ENCODE measurements around the gene LCNL1.

Gene LCNL1

DNA sequence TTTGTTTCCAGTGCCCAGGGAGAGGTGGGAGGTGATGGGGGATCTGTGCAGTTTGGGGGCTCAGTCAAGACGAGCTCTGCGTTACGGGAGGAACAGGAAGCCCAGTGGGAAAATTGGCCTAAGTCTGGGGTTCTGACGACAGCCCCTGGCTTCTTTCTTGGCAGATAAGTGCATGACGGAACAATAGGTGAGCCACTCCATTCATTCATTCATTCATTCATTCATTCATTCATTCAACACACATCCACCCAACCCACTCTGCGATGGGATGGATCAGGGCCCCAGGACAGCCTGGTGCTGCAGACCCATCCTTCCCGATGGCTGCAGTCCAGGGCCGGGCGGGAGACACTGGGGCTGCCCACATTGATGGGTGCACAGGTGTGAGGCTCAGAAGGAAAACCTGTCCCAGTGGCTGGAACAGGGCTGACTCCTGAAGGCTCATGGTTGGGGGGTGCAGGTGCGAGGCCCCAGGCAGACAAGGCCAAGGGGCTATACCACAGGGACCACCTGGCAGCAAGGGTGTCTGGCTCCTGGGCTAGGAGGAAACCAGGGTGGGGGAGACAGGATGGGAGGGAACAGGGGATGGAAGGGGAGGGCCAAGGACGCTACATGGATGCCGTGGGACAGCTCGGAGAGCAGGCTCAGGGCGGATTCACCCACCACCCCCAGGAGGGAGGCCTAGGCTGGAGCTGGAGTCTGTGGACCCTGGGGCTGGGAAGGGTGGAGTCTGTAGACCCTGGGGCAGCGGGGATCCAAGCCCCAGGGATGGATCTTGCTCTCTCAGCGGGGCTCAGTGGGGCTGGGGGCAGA is 1.9 kb upstream of the LCNL1 start:
- Histone ChIP-seq H3K9me3 (ENCODE audit: control insufficient read depth, insufficient read depth, low read length) (no peaks in the 10 kb centered on the region), H3K36me3 (ENCODE audit: insufficient read depth, low read length) (no peaks in the 10 kb centered on the region), H3K9ac (ENCODE audit: low read depth, low read length) (no peak overlapping the region), H3K4me1 (ENCODE audit: insufficient read depth, low read length) (peaks cover 5% of the 10 kb centered on the region; the same call in 1 of the 2 replicates)

DNA sequence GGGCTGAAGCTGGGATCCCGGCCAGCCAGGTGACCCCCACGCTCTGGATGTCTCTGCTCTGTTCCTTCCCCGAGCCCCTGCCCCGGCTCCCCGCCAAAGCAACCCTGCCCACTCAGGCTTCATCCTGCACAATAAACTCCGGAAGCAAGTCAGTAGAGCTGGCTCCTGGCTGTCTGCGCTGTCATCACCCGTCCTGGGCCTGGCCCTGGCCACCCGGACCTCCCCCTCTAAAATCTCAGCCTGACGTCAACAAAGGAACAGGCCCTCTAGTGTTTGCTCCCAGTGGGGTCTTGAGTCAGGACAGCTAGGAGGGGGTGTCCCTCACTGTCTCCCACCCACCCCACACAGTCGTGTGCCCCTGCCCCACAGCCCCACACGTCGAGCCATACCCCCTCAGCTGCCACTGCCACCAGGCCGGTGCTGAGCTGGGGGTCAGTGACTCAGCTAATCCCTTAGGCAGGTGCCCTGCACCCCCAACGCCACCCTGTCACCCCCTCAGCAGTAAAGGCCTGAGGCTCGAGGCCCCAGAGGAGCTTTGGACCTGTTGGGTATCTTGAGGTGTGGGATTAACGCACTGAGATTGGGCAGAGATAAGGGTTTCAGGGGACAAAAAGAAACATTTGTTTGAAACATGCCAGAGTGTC is 1.1 kb upstream of the LCNL1 start:
- H3K9ac ChIP-seq (ENCODE audit: low read depth, low read length): no peak overlapping the region
- H3K4me1 ChIP-seq (ENCODE audit: insufficient read depth, low read length): peaks cover 5% of the 10 kb centered on the region; the same call in 1 of the 2 replicates
- H3K9me3 ChIP-seq (ENCODE audit: control insufficient read depth, insufficient read depth, low read length): no peaks in the 10 kb centered on the region
- H3K36me3 ChIP-seq (ENCODE audit: insufficient read depth, low read length): no peaks in the 10 kb centered on the region

DNA sequence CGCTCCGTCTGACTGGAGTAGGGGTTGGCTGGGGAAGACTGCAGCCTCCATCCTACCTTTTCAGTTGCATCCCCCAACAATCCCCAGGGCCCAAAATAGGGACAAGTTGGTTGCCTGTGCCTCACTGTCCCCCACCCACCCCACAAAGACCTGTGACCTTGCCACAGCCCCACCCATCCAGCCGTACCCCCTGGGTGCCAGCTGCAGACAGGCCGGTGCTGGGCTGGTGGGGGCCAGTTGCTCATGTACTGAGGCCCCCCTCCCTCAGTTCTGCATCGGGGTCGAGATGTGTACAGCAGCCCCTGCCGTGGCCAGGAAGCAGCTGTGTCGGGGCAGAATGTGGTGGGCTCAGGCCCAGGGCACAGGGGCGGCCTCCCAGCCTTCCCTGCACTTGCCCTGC is 374 bp downstream of the LCNL1 start:
- no peaks in the 10 kb centered on the region for H3K4me1 ChIP-seq (ENCODE audit: insufficient read depth, low read length)
- no peaks in the 10 kb centered on the region for H3K9me3 ChIP-seq (ENCODE audit: control insufficient read depth, insufficient read depth, low read length)
- H3K36me3 ChIP-seq (ENCODE audit: insufficient read depth, low read length): no peaks in the 10 kb centered on the region
- H3K9ac ChIP-seq (ENCODE audit: low read depth, low read length): no peak overlapping the region

DNA sequence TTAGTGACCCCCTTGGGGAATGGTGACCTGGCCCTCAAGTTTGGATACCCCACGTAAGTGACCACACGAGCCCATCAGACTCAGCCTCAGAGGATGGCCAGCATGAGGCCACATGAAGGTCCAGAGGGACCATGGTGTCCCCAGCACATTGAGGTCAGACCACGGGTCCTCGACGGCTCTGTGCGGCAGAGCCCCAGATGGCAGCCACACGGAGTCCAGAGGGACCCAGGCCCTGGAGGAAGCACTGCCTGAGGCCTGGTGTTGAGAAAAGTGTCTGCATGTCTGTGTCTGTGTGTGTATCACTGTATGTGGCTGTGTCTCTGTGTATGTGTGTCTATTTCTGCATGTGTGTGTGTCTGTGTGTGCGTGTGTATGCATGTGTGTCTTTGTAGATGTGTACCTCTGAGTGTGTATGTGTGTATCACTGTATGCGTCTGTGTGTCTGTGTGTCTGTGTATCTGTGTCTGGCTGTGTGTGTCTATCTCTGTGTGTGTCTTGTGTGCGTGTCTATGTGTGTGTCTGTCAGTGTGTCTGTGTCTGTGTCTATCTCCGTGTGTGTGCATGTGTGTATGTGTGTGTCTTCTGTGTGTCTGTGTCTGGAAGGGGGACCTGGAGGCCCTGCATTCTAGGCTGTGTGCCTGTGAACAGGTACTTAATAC is 992 bp downstream of the LCNL1 start:
- Histone ChIP-seq H3K4me1 (ENCODE audit: insufficient read depth, low read length) (no peaks in the 10 kb centered on the region), H3K9ac (ENCODE audit: low read depth, low read length) (no peak overlapping the region), H3K9me3 (ENCODE audit: control insufficient read depth, insufficient read depth, low read length) (no peaks in the 10 kb centered on the region), H3K36me3 (ENCODE audit: insufficient read depth, low read length) (no peaks in the 10 kb centered on the region)

DNA sequence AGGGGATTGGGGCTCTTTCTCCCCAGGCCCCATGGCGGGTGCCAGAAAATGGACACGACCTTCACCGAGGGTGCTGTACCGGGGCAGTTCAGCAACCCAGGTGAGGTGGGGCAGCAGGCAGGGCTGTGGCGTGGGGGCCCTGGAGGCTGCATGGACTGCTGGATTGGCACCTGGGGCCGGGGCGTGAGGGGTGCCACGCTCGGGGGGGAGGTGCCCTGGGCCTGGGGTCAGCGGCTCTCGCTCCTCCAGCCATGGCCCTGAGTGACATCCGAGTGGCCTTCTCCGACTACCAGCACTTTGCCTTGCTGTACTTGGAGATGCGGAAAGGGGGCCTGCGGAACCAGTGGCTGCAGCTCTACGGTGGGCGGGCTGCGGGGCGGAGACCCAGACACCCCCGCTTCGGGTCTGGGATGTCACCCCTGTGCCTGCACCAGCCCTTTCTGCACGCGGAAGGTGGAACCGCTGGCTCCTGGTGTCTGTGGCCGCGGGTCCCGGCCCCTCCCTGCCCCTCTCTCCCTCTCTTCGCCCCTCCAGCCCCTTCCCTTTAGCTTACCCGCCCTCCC is 1.8 kb downstream of the LCNL1 start:
- no peaks in the 10 kb centered on the region for H3K4me1 ChIP-seq (ENCODE audit: insufficient read depth, low read length)
- H3K9ac ChIP-seq (ENCODE audit: low read depth, low read length): peak overlapping the region; percentile 47; the same call in 1 of the 2 replicates
- no peaks in the 10 kb centered on the region for H3K36me3 ChIP-seq (ENCODE audit: insufficient read depth, low read length)
- H3K9me3 ChIP-seq (ENCODE audit: control insufficient read depth, insufficient read depth, low read length): no peaks in the 10 kb centered on the region

DNA sequence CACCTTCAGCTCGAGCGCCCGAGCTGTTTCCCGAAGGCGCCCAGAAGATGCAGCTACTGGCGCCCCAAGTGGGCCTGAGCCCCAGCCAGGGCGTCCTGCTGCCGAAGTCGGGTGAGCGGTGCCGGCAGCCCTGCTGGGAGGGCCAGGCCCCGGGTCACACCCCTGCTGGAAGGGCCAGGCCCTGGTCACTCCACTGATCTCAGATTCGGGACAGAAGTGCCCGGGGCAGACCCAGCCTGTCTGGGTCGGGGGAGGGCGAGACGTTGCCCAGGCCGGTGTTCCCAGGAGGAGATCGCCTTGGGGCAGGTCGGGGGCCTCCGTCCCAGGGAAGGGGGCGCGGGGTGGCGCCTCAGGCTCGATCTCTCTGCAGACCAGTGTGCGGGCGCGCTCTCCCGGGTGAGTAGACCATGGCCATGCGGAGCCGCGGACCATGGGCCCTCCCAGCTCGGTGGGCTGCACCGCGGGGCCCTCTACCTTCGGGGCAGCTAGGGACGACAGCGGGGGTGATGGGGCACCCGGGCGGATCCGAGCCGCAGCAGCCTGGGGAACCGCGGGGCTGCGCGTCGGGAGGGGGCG is 2.3 kb downstream of the LCNL1 start:
- Histone ChIP-seq H3K36me3 (ENCODE audit: insufficient read depth, low read length) (no peaks in the 10 kb centered on the region), H3K9me3 (ENCODE audit: control insufficient read depth, insufficient read depth, low read length) (no peaks in the 10 kb centered on the region), H3K9ac (ENCODE audit: low read depth, low read length) (peak overlapping the region; percentile 47; the same call in 1 of the 2 replicates), H3K4me1 (ENCODE audit: insufficient read depth, low read length) (no peaks in the 10 kb centered on the region)

DNA sequence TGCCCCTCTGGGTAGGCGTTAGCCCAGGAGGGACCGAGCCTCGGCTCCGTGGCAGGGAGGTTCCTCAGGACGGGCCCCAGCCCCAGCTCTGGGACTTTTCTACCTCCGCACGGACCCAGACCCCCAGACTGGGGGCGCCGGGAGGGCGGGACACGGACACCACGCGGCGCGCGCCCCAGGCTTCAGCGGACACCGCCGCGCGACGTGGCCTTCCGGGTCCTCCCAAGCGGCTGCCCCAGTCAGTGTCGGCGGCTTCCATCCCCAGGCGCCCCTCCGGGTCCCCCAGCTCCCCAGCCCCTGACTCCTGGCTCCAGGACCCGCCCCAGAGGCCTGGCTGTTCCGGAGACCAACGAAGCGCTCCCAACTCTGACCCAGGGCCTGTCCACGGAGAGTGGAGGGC is 3.1 kb downstream of the LCNL1 start:
- no peaks in the 10 kb centered on the region for H3K4me1 ChIP-seq (ENCODE audit: insufficient read depth, low read length)
- H3K9ac ChIP-seq (ENCODE audit: low read depth, low read length): peak overlapping the region; percentile 33; the same call in 1 of the 2 replicates
- H3K36me3 ChIP-seq (ENCODE audit: insufficient read depth, low read length): no peaks in the 10 kb centered on the region
- H3K9me3 ChIP-seq (ENCODE audit: control insufficient read depth, insufficient read depth, low read length): peaks cover 4% of the 10 kb centered on the region; the same call in 1 of the 2 replicates

DNA sequence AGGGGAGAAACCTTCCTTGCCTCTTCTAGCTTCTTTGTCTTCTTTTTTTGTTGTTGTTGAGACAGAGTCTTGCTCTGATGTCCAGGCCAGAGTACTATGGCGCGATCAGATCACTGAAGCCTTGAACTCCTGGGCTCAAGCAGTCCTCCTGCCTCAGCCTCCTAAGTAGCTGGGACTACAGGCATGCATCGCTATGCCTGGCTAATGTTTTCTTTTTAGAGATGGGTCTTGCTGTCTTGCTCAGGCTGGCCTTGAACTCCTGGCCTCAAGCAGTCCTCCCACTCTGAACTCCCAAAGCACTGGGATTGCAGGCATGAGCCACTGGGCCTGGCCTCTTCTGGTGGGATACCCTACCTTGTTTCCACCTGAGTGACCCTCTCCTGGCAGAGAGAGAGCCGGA is 6.1 kb downstream of the LCNL1 start:
- Histone ChIP-seq H3K36me3 (ENCODE audit: insufficient read depth, low read length) (no peaks in the 10 kb centered on the region), H3K4me1 (ENCODE audit: insufficient read depth, low read length) (no peaks in the 10 kb centered on the region), H3K9me3 (ENCODE audit: control insufficient read depth, insufficient read depth, low read length) (peaks cover 4% of the 10 kb centered on the region; the same call in 1 of the 2 replicates), H3K9ac (ENCODE audit: low read depth, low read length) (no peak overlapping the region)

DNA sequence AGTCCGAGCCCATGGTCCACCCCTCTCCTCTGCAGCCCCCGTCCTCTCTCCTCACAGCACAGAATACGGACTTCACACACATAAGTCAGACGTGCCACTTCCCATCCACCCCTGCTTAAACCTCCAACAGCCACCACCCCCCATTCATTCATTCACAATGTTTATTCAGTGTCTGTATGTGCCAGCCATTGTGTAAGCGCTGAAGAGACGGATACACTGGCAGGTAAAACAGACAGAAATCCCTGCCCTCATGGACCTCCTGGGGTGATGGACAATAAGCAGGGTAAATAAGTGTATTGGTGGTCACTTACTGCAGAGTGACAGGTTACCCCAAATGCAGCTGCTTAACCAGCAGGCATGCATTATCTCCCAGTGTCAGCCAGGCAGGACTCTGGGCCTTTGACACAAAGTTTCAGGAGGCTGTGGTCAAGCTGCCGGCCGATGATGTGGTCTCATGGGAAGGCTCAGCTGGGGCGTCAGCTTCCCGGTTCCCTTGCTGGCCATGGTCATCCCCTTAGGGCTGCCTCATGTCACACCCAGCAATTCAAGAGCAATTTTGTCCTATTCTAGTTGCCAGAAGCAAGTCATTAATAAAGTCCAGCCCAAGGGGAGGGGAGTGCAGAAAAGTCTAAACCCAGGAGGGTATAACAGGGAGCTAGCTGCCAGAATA is 7.6 kb downstream of the LCNL1 start:
- Histone ChIP-seq H3K9ac (ENCODE audit: low read depth, low read length) (no peak overlapping the region), H3K4me1 (ENCODE audit: insufficient read depth, low read length) (no peaks in the 10 kb centered on the region), H3K9me3 (ENCODE audit: control insufficient read depth, insufficient read depth, low read length) (peaks cover 4% of the 10 kb centered on the region; the same call in 1 of the 2 replicates), H3K36me3 (ENCODE audit: insufficient read depth, low read length) (no peaks in the 10 kb centered on the region)

DNA sequence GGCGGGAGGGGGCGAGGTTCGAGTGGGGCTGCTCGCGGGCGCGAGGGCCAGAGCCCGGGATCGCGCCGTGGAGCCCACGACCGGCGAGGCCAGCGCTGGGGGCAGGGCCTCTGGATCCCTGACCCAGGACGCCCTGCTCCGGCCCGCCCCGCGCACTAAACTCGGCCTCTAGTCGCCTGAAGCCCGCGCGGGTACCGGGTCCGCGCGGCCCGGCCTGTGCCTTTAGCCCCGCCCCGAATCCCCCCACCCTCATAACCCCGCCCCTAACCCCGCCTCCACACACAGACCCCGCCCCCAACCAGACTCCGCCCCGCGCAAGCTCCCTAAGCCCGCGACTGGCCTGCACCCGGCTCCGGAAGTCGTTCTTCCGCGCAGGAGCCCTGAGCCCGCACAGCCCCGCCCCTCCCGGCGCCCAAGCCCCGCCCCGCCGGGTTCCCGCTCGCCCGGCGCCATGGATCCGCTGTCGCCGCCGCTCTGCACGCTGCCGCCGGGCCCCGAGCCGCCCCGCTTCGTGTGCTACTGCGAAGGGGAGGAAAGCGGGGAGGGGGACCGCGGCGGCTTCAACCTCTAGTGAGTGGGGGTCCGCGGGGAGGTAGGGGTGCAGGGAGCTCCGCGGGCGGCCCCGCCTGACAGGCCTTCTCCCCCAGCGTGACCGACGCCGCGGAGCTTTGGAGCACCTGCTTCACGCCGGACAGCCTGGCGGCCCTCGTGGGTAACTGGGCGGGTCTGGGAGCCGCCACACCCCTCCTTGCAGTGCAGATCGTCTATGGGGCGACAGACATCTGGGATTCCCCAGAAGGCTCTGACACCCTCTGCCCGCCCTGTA is 9.4 kb downstream of the LCNL1 start, which contains the start of gene PAXX:
PAXX (plus strand) TSS at position 430 of the 826 bp plus-strand sequence; CDS start at position 452, 22 bp downstream.
- peaks cover 2% of the 10 kb centered on the region; the same call in 1 of the 2 replicates for H3K4me1 ChIP-seq (ENCODE audit: insufficient read depth, low read length)
- no peaks in the 10 kb centered on the region for H3K36me3 ChIP-seq (ENCODE audit: insufficient read depth, low read length)
- H3K9ac ChIP-seq (ENCODE audit: low read depth, low read length): peak within 1 kb of the TSS; percentile 89
- peaks cover 4% of the 10 kb centered on the region; the same call in 1 of the 2 replicates for H3K9me3 ChIP-seq (ENCODE audit: control insufficient read depth, insufficient read depth, low read length)

DNA sequence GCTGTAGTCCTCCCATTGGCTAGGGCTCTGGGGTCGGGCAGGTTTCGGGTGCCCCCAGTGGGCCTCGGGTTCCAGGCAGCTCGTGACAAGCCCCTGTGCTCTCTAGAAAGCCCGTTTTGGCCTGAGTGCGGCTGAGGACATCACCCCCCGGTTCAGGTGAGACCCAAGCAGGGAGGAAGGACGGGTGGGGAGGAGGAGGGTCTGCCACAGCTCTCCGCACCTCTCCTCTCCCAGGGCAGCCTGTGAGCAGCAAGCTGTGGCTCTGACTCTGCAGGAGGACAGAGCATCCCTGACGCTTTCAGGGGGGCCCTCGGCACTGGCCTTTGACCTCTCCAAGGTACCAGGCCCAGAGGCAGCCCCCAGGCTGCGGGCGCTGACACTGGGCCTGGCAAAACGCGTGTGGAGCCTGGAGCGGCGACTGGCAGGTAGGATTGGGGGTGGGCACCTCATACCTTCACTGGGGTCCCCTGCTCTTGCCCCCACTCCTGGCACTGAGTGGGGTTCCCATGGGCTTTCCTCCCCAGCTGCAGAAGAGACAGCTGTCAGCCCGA is 10.1 kb downstream of the LCNL1 start:
- Histone ChIP-seq H3K9me3 (ENCODE audit: control insufficient read depth, insufficient read depth, low read length) (peaks cover 4% of the 10 kb centered on the region; the same call in 1 of the 2 replicates), H3K9ac (ENCODE audit: low read depth, low read length) (peak overlapping the region; percentile 89), H3K36me3 (ENCODE audit: insufficient read depth, low read length) (no peaks in the 10 kb centered on the region), H3K4me1 (ENCODE audit: insufficient read depth, low read length) (peaks cover 4% of the 10 kb centered on the region; the same call in 1 of the 2 replicates)

DNA sequence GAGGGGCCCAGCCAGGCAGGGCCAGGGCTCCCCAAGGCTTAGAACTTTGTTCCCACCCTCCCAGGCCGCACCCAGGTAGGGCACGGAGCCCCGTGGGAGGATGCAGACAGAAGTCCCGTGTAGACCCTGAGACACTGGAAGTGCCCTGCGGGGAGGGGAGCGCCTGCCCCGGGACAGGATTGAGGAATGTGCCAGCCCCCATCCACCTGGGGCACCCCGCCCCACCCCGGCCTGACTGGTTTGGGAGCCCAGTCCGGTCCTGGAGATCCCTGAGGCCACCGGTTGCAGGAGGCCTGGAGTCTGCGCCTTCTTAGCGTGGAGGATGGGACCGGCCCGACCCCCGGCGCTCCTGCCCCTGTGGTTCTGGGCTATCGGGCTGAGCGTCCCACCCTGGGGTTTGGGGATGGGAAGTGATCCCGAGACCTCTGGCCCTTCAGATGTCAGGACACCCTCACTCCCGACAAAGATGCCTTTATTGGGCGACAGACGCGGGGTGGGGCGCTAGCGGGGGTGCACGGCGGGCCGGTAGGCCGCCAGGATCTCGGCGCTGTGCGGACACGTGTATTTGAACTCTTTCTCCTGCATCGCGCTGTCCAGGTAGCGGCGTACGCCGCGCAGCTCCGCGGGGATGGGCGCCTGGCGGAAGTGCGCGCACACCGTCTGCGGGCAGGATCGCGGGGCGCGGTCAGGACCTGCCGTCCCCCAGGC is 11.5 kb downstream of the LCNL1 start:
- peaks cover 4% of the 10 kb centered on the region; the same call in 1 of the 2 replicates for H3K9me3 ChIP-seq (ENCODE audit: control insufficient read depth, insufficient read depth, low read length)
- peaks cover 4% of the 10 kb centered on the region; the same call in 1 of the 2 replicates for H3K4me1 ChIP-seq (ENCODE audit: insufficient read depth, low read length)
- no peaks in the 10 kb centered on the region for H3K36me3 ChIP-seq (ENCODE audit: insufficient read depth, low read length)
- H3K9ac ChIP-seq (ENCODE audit: low read depth, low read length): no peak overlapping the region; the same call in 1 of the 2 replicates

Data from ES-I3 (cell line).